ENCODE data around the gene PGA4. TPM values are rescaled to one million over a fixed set of nuclear protein-coding genes. Genes with fewer than 3 reads are reported as not detected.

The PGA4 gene
- total and polyA plus RNA-seq, 4 donors, result 0.33 to 4.5 (median 1.8) TPM; not detected in 1

- WGBS, result 55% methylated on average over 12 of the region's 12 CpGs
- Histone ChIP-seq H3K36me3 (ENCODE audit: control insufficient read depth in 4 of 4, insufficient read depth in 3 of 4, low read depth in 1 of 4, low read length in 3 of 4) (no peaks in the 10 kb centered on the region), H3K27me3 (ENCODE audit: control insufficient read depth in 4 of 4, insufficient read depth in 4 of 4, low read length in 3 of 4) (no peaks in the 10 kb centered on the region), H3K4me3 (ENCODE audit: low read depth in 1 of 3, low read length in 3 of 3) (no peak overlapping the region), H3K9me3 (ENCODE audit: control insufficient read depth in 4 of 4, low read length in 3 of 4) (no peaks in the 10 kb centered on the region), H3K9ac (ENCODE audit: low read depth in 1 of 2, low read length in 2 of 2) (no peak overlapping the region), H3K27ac (ENCODE audit: low read depth in 1 of 2, low read length in 2 of 2) (no peak overlapping the region), H3K4me1 (ENCODE audit: control insufficient read depth in 4 of 4, insufficient read depth in 4 of 4, low read length in 3 of 4) (no peaks in the 10 kb centered on the region)
- TF ChIP-seq TAF1 (conservative IDR thresholded peaks at IDR 0.05), result no peak
- no peak for TF ChIP-seq HNF4A (conservative IDR thresholded peaks at IDR 0.05)
- no peak for TF ChIP-seq MAX (IDR thresholded peaks at IDR 0.05)
- peak; percentile 88 for TF ChIP-seq CTCF (IDR thresholded peaks at IDR 0.05; ENCODE audit: low read depth, low read length, missing input control)
- TF ChIP-seq RXRA (IDR thresholded peaks at IDR 0.05), result peak in 1 of 2 donors; percentile 6
- TF ChIP-seq NR2F2 (IDR thresholded peaks at IDR 0.05), result no peak
- TF ChIP-seq RAD21 (IDR thresholded peaks at IDR 0.05), result peak; percentile 92 to 94
- peak; percentile 85 for DNase-seq (ENCODE audit: low spot score)
Observed at GRCh38 chr11:61254403-61255025, 32.4 kb downstream of the PGA4 start.

GRCh38 chr11:61256710-61257482 lies 34.7 kb downstream of the PGA4 start:
- no peak for DNase-seq (ENCODE audit: low spot score)
- TF ChIP-seq FOXA2 (IDR thresholded peaks at IDR 0.05) (no peak), MAX (IDR thresholded peaks at IDR 0.05) (no peak), EGR1 (IDR thresholded peaks at IDR 0.05; ENCODE audit: low read depth in 2 of 2) (no peak), NR2F2 (IDR thresholded peaks at IDR 0.05) (no peak), HNF4G (IDR thresholded peaks at IDR 0.05) (no peak), HNF4A (conservative IDR thresholded peaks at IDR 0.05) (no peak), ATF3 (IDR thresholded peaks at IDR 0.05) (no peak), JUND (IDR thresholded peaks at IDR 0.05) (no peak), ZBTB33 (IDR thresholded peaks at IDR 0.05) (no peak), YY1 (IDR thresholded peaks at IDR 0.05) (no peak), CTCF (IDR thresholded peaks at IDR 0.05; ENCODE audit: low read depth, low read length, missing input control) (no peak), RXRA (IDR thresholded peaks at IDR 0.05) (no peak), GABPA (IDR thresholded peaks at IDR 0.05 in 1 of 2, conservative IDR thresholded peaks at IDR 0.05 in 1 of 2) (no peak), REST (IDR thresholded peaks at IDR 0.05) (no peak), TAF1 (conservative IDR thresholded peaks at IDR 0.05) (no peak), RAD21 (IDR thresholded peaks at IDR 0.05) (no peak), SP1 (IDR thresholded peaks at IDR 0.05) (no peak), FOXA1 (IDR thresholded peaks at IDR 0.05) (no peak)
- Histone ChIP-seq H3K36me3 (ENCODE audit: control insufficient read depth in 4 of 4, insufficient read depth in 3 of 4, low read depth in 1 of 4, low read length in 3 of 4) (no peaks in the 10 kb centered on the region), H3K4me3 (ENCODE audit: low read depth in 1 of 3, low read length in 3 of 3) (no peak overlapping the region), H3K27ac (ENCODE audit: low read depth in 1 of 2, low read length in 2 of 2) (no peak overlapping the region), H3K9me3 (ENCODE audit: control insufficient read depth in 4 of 4, low read length in 3 of 4) (no peaks in the 10 kb centered on the region), H3K4me1 (ENCODE audit: control insufficient read depth in 4 of 4, insufficient read depth in 4 of 4, low read length in 3 of 4) (no peaks in the 10 kb centered on the region), H3K9ac (ENCODE audit: low read depth in 1 of 2, low read length in 2 of 2) (no peak overlapping the region), H3K27me3 (ENCODE audit: control insufficient read depth in 4 of 4, insufficient read depth in 4 of 4, low read length in 3 of 4) (no peaks in the 10 kb centered on the region)
- WGBS, result 92% methylated on average over 18 of the region's 18 CpGs

Measured in liver (tissue), 9 donors.